Activated CD8-positive, alpha-beta T cell treated with anti-CD3 and anti-CD28 coated beads, Interleukin-2, amount 10 ng/mL, durations not matched to agents 7 days and 5 days (primary cell): ENCODE measurements around the gene TASP1. TPM values are rescaled to one million over a fixed set of nuclear protein-coding genes. Genes with fewer than 3 reads are reported as not detected.

Source experiments
- ATAC-seq: fragments of 150-1000 bp; cut with Tn5 transposase; one replicate; pipeline ENCODE4 v1.10.0; 2021; ENCODE audit warnings: moderate library complexity
- CTCF ChIA-PET: fragments of 350-600 bp; sonication (Branson Sonifier 250); formaldehyde crosslinking; loops from one replicate; lab custom pipeline; 2021; ENCODE audit warnings: antibody characterized with exemption; lab: Charles Lee
- POLR2A ChIA-PET: fragments of 350-600 bp; sonication (Branson Sonifier 250); formaldehyde crosslinking; loops from one replicate; lab custom pipeline; 2021; ENCODE audit warnings: antibody characterized with exemption; lab: Charles Lee
- DNase-seq: peaks from one replicate; pipeline ENCODE4 v3.0.0-alpha.2; 2020
- H3K27ac Mint-ChIP-seq: one replicate; pipeline ENCODE4 v1.8.0; 2021; ENCODE audit warnings: mild to moderate bottlenecking, mixed read lengths
- H3K27me3 Mint-ChIP-seq: one replicate; pipeline ENCODE4 v1.8.0; 2021; ENCODE audit warnings: low read depth, mixed read lengths
- H3K36me3 Mint-ChIP-seq: one replicate; pipeline ENCODE4 v1.8.0; 2021; ENCODE audit warnings: low read depth, mixed read lengths
- H3K4me1 Mint-ChIP-seq: one replicate; pipeline ENCODE4 v1.8.0; 2021; ENCODE audit warnings: low read depth, mixed read lengths
- H3K4me3 Mint-ChIP-seq: one replicate; pipeline ENCODE4 v1.8.0; 2021; ENCODE audit warnings: mild to moderate bottlenecking, mixed read lengths
- H3K9me3 Mint-ChIP-seq: one replicate; pipeline ENCODE4 v1.8.0; 2022; ENCODE audit warnings: mixed read lengths; ENCODE audit not compliant: insufficient read depth
- total RNA-seq, 2 experiments: library from RNA; stranded (reverse); gene quantifications; one replicate each; pipeline ENCODE4 v1.2.3, GENCODE V29; 2021

TASP1 gene
- total RNA-seq, 2 experiments from 2014 or later, result 9.6 to 11.8 TPM

- no peak for ATAC-seq
- ChIA-PET CTCF (no interaction called here), POLR2A (no interaction called here)
- Mint-ChIP-seq H3K4me3 (no peak overlapping the region), H3K36me3 (no peaks in the 10 kb centered on the region), H3K4me1 (no peaks in the 10 kb centered on the region), H3K9me3 (no peaks in the 10 kb centered on the region), H3K27ac (no peak overlapping the region), H3K27me3 (no peaks in the 10 kb centered on the region)
- no peak for DNase-seq
Observed at GRCh38 chr20:13349235-13349604, 289.5 kb downstream of the TASP1 start.

DNA sequence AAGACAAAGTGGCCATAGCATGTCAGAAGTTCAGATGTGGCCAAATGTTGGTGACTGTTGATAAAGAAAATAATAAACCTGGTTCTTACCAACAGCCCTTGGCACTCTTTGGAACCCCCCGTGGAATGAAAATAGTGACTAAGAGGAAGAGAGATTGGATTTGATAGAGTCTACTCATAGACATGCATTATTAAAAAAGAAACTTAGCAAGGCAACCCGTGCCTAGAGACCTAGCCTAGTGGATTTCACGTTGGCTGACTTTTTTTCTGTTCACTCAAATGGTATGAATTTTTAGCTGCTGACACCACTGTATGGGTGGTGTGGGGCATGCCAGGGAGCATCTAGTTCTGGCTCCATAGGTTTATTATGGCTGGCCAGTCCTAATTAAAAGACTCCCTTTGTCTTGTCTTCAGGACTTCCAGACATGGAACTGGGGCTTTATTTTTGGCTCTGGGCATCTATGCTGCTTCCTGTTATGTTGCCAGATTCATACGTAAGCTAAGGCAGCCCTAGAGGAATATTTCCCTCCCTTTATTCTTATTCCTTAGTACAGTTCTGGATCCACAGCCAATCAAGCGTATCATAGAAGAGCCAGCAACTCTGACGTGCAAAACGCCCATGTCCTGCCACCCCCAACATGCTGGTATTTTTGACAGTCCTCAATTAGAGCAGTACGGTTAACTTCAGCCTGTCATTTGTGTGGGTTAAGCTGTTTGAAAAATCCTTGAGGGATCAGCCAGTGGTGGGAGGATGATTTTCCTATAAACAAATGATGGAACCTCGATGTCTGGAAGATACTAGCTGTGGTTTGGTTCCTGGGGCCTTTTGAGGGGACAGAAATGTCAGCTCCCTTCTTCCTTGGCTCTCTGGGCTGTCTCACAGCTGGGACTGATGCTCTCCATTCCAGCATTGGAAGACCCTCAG lies 290.2 kb downstream of the TASP1 start:
- no peak for ATAC-seq
- no peak for DNase-seq
- H3K36me3 Mint-ChIP-seq, result no peaks in the 10 kb centered on the region
- no peaks in the 10 kb centered on the region for H3K27me3 Mint-ChIP-seq
- CTCF ChIA-PET, result no interaction called here
- POLR2A ChIA-PET, result no interaction called here
- no peak overlapping the region for H3K27ac Mint-ChIP-seq
- no peak overlapping the region for H3K4me3 Mint-ChIP-seq
- H3K4me1 Mint-ChIP-seq, result no peaks in the 10 kb centered on the region
- H3K9me3 Mint-ChIP-seq, result no peaks in the 10 kb centered on the region

DNA sequence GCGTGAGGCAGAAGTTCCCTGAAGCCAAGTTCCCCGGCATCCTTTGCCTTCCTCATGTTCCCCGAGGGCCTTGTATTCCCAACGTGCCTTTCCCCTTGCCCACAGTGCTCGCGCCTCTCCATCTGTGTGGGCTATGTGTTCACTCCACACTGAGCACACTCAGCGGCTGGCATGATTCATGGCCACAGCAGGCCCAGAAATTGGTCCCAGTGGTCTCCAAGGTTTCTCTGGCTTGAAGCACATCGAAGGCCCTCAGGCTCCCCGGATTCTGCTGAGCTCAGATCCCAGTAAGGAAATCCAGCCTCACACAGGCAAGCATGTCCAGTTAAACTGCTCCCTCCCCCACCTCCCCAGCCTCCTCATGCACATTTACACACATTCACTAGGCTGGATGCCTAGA lies 294.1 kb downstream of the TASP1 start:
- Mint-ChIP-seq H3K4me3 (no peak overlapping the region), H3K9me3 (no peaks in the 10 kb centered on the region), H3K36me3 (no peaks in the 10 kb centered on the region), H3K27ac (no peak overlapping the region), H3K4me1 (no peaks in the 10 kb centered on the region), H3K27me3 (no peaks in the 10 kb centered on the region)
- DNase-seq (no peak), ATAC-seq (no peak)
- ChIA-PET CTCF (no interaction called here), POLR2A (no interaction called here)

- CTCF ChIA-PET, result no interaction called here
- H3K4me1 Mint-ChIP-seq, result peaks cover 7% of the 10 kb centered on the region
- no peak for DNase-seq
- H3K27me3 Mint-ChIP-seq, result no peaks in the 10 kb centered on the region
- no peak overlapping the region for H3K27ac Mint-ChIP-seq
- H3K36me3 Mint-ChIP-seq, result no peaks in the 10 kb centered on the region
- ATAC-seq, result no peak
- POLR2A ChIA-PET, result no interaction called here
- no peak overlapping the region for H3K4me3 Mint-ChIP-seq
- H3K9me3 Mint-ChIP-seq, result no peaks in the 10 kb centered on the region
Observed at GRCh38 chr20:13342469-13343242, 296.1 kb downstream of the TASP1 start.

DNA sequence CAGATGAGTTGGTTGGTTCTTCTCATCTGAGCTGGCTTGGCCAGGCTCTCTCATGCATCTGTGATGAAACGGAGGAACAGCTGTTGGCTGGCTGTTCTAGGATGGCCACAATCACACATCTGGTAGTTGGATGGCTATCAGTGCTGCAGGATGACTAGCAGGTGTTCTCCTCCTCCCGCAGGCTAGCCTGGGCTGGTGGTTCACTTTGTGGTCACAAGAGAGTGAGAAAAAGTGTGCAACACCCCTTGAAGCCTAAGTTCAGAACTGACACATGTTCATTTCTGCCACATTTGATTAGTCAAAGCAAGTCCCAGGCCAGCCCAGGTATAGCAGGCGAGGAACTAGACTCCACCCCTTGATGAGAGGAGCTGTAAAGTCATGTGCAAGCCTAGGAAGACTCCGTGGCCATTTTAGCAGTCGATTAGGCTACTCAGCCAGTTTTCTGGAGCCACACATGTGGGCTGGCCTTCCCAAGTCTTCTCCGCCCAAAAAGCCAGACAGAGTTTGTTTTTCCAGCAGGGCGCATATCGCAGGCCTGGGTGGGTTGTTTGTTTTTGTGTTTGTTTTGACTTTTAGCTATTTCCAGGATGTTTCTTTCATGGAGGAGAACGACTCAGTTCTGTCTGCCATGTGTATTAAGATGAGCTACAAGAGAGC lies 296.9 kb downstream of the TASP1 start:
- no peak overlapping the region for H3K4me3 Mint-ChIP-seq
- no peaks in the 10 kb centered on the region for H3K9me3 Mint-ChIP-seq
- no peak for DNase-seq
- no peaks in the 10 kb centered on the region for H3K27me3 Mint-ChIP-seq
- no peak for ATAC-seq
- ChIA-PET CTCF (interaction anchor here (0.8 kb wide), 1 partner anchor 205 kb away, joined by 3 read pairs; no protein-coding TSS in a partner anchor), POLR2A (no interaction called here)
- H3K27ac Mint-ChIP-seq, result no peak overlapping the region
- H3K36me3 Mint-ChIP-seq, result no peaks in the 10 kb centered on the region
- peaks cover 9% of the 10 kb centered on the region for H3K4me1 Mint-ChIP-seq

DNA sequence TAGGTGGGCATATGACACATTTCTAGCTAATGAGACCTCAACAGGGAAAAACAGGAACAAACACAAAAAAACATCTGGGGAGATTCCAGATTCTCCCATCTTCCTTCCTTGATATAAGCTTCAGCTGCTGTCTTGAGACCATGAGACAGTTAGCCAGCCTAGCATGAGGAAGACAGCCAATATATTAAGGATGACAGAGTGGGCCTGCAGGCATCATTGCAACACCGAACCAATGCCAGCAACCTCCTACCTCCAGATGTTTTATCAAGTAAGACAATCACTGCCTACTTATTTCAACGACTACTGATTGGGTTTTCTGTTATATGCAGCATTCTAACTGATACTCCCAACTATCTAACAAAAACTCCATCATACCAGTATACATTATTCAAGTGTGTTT lies 298.6 kb downstream of the TASP1 start:
- peaks cover 9% of the 10 kb centered on the region for H3K4me1 Mint-ChIP-seq
- ChIA-PET CTCF (interaction anchor here (1.2 to 1.5 kb wide), 3 partner anchors 12 to 206 kb away, joined by 3 to 5 read pairs (median 3); no protein-coding TSS in a partner anchor), POLR2A (no interaction called here)
- no peaks in the 10 kb centered on the region for H3K36me3 Mint-ChIP-seq
- H3K27me3 Mint-ChIP-seq, result no peaks in the 10 kb centered on the region
- H3K27ac Mint-ChIP-seq, result no peak overlapping the region
- no peaks in the 10 kb centered on the region for H3K9me3 Mint-ChIP-seq
- ATAC-seq, result no peak
- no peak overlapping the region for H3K4me3 Mint-ChIP-seq
- DNase-seq, result no peak

Other genes with a start within 250 kb of the TASP1 start
- gene ESF1, start 146.0 kb upstream of the TASP1 start, total RNA-seq, result 10 to 100 TPM; 13.1 to 13.2 TPM
- gene NDUFAF5, start 146.1 kb upstream of the TASP1 start, total RNA-seq, result 10 to 100 TPM; 26.3 to 34.6 TPM